Measurements from ENCODE around the gene ENDOD1.

The ENDOD1 gene

GRCh38 chr11:95067039-95067840 is 22.4 kb upstream of the ENDOD1 start:
- TF ChIP-seq CTCF (conservative IDR thresholded peaks at IDR 0.05) (peak; percentile 74), ZFX (IDR thresholded peaks at IDR 0.05) (peak; percentile 44)
- peak overlapping the region; percentile 88 for H3K27ac ChIP-seq

GRCh38 chr11:95067841-95068219 is 21.8 kb upstream of the ENDOD1 start:
- H3K27ac ChIP-seq, result peak overlapping the region; percentile 88

GRCh38 chr11:95068549-95068948 is 21.1 kb upstream of the ENDOD1 start:
- no peak for TF ChIP-seq CTCF (conservative IDR thresholded peaks at IDR 0.05)
- TF ChIP-seq ZFX (IDR thresholded peaks at IDR 0.05), result peak; percentile 35
- peak overlapping the region; percentile 88; the same call in 1 of the 2 replicates for H3K27ac ChIP-seq

More at GRCh38 chr11:95067841-95068219, 21.8 kb upstream of the ENDOD1 start:
- TF ChIP-seq ZFX (IDR thresholded peaks at IDR 0.05) (no peak), CTCF (conservative IDR thresholded peaks at IDR 0.05) (no peak)

GRCh38 chr11:95070471-95070870 is 19.2 kb upstream of the ENDOD1 start:
- H3K27ac ChIP-seq, result no peak overlapping the region
- TF ChIP-seq CTCF (conservative IDR thresholded peaks at IDR 0.05) (no peak), ZFX (IDR thresholded peaks at IDR 0.05) (no peak)

GRCh38 chr11:95072948-95073347 is 16.7 kb upstream of the ENDOD1 start:
- TF ChIP-seq CTCF (conservative IDR thresholded peaks at IDR 0.05) (no peak), ZFX (IDR thresholded peaks at IDR 0.05) (no peak)
- H3K27ac ChIP-seq, result no peak overlapping the region; the same call in 1 of the 2 replicates

- TF ChIP-seq ZFX (IDR thresholded peaks at IDR 0.05), result no peak
- no peak for TF ChIP-seq CTCF (conservative IDR thresholded peaks at IDR 0.05)
- H3K27ac ChIP-seq, result peak overlapping the region; percentile 84
Measured at GRCh38 chr11:95074792-95075563, 14.7 kb upstream of the ENDOD1 start.

- no peak overlapping the region for H3K27ac ChIP-seq
- TF ChIP-seq ZFX (IDR thresholded peaks at IDR 0.05) (no peak), CTCF (conservative IDR thresholded peaks at IDR 0.05) (no peak)
Measured at GRCh38 chr11:95076416-95076815, 13.2 kb upstream of the ENDOD1 start.
